HFFc6 (cell line): ENCODE measurements around the gene FOXP1. TPM values are rescaled to one million over a fixed set of nuclear protein-coding genes. Genes with fewer than 3 reads are reported as not detected.

Experiments used
- DNase-seq: peaks from one replicate; pipeline ENCODE4 v3.0.0-alpha.2; 2018
- H3K27ac Mint-ChIP-seq: 2 replicates; pipeline ENCODE4 v1.8.0; 2020; ENCODE audit warnings: mild to moderate bottlenecking, mixed read lengths
- H3K27me3 Mint-ChIP-seq: 2 replicates; pipeline ENCODE4 v1.8.0; 2021; ENCODE audit warnings: mild to moderate bottlenecking, moderate library complexity, mixed read lengths; ENCODE audit not compliant: insufficient read depth
- H3K36me3 Mint-ChIP-seq: 2 replicates; pipeline ENCODE4 v1.8.0; 2021; ENCODE audit warnings: low read depth, mixed read lengths
- H3K4me1 Mint-ChIP-seq: 2 replicates; pipeline ENCODE4 v1.8.0; 2020; ENCODE audit warnings: low read depth, mixed read lengths
- H3K4me3 Mint-ChIP-seq: 2 replicates; pipeline ENCODE4 v1.8.0; 2020; ENCODE audit warnings: mild to moderate bottlenecking, moderate library complexity, mixed read lengths
- H3K9me3 Mint-ChIP-seq: 2 replicates; pipeline ENCODE4 v1.8.0; 2020; ENCODE audit warnings: mild to moderate bottlenecking, mixed read lengths
- total RNA-seq, 6 experiments: library from RNA; stranded (reverse); fragmentation: NEBNext Ultra II Directional; extraction: Animal tissue kit (Norgen Biotek cat#: 25700); gene quantifications; 2 replicates in 1 of 6; 3 replicates in 5 of 6; pipeline ENCODE4 v1.2.3, GENCODE V29; 2021
- TF ChIP-seq, protein P1 (sequence below): fragments of 200-600 bp; sonication (generic); IDR thresholded peaks from 2 replicates; pipeline ENCODE4 v1.5.0; 2021; ENCODE audit warnings: antibody characterized with exemption, mild to moderate bottlenecking

Gene FOXP1
- total RNA-seq, 6 experiments from 2014 or later: 32.2 to 59.3 (median 52.0) TPM

DNA sequence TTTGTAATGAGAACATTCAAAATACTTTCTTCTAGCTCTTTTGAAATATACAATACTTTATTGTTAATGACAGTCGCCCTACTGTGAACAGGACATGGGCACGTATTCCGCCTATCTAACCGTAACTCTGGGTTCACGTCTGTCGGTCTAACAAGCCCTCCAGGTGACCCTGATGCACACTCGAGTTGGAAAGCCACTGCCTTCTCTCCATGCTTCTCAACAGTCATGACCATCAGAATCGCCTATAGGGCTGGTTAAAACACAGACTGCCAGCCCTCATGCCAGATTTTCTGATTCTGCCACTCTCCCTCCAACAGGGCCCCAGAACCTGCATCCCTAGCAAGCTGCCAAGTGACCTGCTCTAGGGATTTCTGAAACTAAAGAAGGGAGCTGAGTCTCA is 140.2 kb downstream of the FOXP1 start:
- peaks cover 5% of the 10 kb centered on the region; the same call in 1 of the 2 replicates for H3K36me3 Mint-ChIP-seq
- no peak overlapping the region for H3K27ac Mint-ChIP-seq
- H3K4me3 Mint-ChIP-seq: no peak overlapping the region
- no peaks in the 10 kb centered on the region for H3K9me3 Mint-ChIP-seq
- peaks cover 68% of the 10 kb centered on the region for H3K4me1 Mint-ChIP-seq
- H3K27me3 Mint-ChIP-seq: no peaks in the 10 kb centered on the region; the same call in 1 of the 2 replicates
- TF ChIP-seq, protein P1, sequence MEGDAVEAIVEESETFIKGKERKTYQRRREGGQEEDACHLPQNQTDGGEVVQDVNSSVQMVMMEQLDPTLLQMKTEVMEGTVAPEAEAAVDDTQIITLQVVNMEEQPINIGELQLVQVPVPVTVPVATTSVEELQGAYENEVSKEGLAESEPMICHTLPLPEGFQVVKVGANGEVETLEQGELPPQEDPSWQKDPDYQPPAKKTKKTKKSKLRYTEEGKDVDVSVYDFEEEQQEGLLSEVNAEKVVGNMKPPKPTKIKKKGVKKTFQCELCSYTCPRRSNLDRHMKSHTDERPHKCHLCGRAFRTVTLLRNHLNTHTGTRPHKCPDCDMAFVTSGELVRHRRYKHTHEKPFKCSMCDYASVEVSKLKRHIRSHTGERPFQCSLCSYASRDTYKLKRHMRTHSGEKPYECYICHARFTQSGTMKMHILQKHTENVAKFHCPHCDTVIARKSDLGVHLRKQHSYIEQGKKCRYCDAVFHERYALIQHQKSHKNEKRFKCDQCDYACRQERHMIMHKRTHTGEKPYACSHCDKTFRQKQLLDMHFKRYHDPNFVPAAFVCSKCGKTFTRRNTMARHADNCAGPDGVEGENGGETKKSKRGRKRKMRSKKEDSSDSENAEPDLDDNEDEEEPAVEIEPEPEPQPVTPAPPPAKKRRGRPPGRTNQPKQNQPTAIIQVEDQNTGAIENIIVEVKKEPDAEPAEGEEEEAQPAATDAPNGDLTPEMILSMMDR: no peak
- no peak for DNase-seq

DNA sequence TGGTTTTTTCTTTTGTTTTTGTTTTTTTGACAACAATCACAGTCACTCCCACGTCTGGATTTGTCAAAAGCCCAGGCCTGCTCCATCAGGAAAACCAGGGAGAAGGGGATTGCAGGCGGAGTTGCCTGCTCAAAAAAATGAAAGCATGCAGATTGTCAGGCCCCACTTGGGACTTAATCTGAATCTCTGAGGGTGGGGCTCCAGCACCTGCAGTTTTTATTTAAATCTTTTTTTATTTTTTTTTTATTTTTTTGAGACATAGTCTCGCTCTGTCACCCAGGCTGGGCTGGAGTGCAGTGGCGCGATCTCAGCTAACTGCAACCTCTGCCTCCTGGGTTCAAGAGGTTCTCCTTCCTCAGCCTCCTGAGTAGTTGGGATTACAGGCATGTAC is 140.9 kb downstream of the FOXP1 start:
- DNase-seq: no peak
- TF ChIP-seq, protein P1: no peak
- Mint-ChIP-seq H3K4me1 (peaks cover 68% of the 10 kb centered on the region), H3K36me3 (peaks cover 5% of the 10 kb centered on the region; the same call in 1 of the 2 replicates), H3K27ac (no peak overlapping the region), H3K27me3 (no peaks in the 10 kb centered on the region; the same call in 1 of the 2 replicates), H3K9me3 (no peaks in the 10 kb centered on the region), H3K4me3 (no peak overlapping the region)

DNA sequence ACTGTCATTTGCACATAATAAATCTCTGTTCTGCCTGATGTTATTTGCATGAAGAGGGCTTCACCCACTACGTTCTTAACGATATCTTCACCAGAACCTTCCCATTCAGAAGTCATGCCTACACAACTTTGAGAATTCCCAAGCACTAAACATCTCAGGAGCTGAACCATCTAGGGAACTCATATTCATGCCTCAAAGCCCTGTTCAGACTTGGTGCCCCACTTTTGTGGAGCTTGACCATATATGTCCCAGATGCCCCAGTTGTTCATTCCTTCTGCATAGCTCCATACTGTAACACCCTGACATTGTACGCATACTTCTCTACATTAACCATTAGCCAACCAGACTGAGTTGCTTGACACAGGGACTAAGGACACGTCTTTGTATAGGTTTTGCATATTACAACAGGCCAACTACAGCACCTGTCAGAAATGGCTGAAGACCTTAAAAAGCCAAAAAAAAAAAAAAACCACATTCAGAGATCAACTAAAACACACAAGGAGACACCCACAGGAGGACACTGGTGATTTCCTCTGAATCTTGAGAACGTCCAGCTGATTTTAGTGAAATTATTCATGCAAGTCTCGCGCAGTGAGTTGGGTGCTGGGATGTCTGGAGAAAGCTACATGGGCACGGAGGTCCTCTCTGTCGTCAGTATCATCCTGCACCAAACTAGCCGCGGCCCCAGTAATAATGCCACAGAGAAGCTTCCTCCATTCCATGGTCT is 141.4 kb downstream of the FOXP1 start:
- Mint-ChIP-seq H3K27ac (no peak overlapping the region), H3K36me3 (peaks cover 2% of the 10 kb centered on the region; the same call in 1 of the 2 replicates), H3K4me3 (no peak overlapping the region), H3K4me1 (peaks cover 68% of the 10 kb centered on the region), H3K9me3 (no peaks in the 10 kb centered on the region), H3K27me3 (peaks cover 3% of the 10 kb centered on the region)
- TF ChIP-seq, protein P1: no peak
- DNase-seq: no peak

DNA sequence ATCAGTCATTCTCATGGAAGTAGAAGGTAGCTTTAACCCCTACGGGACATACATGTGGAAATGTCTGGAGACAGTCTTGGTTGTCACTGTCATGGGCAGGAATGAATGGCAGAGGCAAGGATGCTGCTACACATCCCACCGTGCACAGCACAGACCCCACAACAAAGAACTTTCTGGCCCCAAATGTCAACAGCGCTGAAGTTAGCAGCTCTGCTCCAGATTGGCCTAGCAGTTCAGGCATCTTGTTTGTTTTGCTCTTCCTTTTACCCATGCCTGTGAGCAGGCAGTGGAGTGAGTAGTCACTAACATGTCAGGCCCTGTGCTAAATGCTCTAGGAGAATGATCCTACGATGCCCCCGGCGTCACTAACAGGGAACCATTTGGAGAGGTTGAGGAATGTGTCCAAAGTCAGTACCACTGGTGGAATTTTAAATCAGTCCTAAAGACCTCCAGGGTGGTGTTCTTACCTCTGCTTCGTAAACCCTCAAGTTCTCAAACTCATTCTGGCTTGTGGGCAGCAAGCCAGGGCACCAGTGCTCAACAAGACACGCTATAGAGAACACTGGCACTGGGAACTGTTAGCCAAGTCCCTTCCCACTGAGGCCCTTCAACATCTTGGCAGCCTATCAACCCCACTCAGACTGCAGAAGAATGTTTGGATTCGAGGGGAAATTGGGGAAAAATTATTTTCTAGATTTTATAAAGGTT is 142.2 kb downstream of the FOXP1 start:
- peaks cover 3% of the 10 kb centered on the region for H3K27me3 Mint-ChIP-seq
- no peak for DNase-seq
- TF ChIP-seq, protein P1: no peak
- no peaks in the 10 kb centered on the region for H3K9me3 Mint-ChIP-seq
- H3K27ac Mint-ChIP-seq: no peak overlapping the region
- no peak overlapping the region for H3K4me3 Mint-ChIP-seq
- peaks cover 68% of the 10 kb centered on the region for H3K4me1 Mint-ChIP-seq
- H3K36me3 Mint-ChIP-seq: no peaks in the 10 kb centered on the region

DNA sequence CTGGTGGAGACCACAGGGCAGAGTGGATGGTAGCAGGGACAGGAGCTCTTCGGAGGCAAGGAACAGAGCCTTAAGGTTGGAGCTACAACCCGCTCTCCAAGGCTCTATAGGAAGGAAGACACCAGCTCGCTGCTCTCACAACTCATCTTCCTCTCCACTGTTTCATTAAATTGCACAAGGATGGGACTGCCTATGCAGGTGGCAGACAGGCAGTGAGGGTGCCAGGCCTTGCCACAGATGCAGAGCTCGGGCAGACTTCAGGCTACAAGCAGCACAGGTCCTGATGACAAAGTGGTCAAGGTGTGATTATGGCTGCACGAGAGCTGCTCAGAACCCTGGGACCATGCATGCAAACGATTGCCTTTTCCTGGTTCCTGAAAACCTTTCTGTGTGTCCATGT is 144.6 kb downstream of the FOXP1 start:
- Mint-ChIP-seq H3K36me3 (peaks cover 5% of the 10 kb centered on the region; the same call in 1 of the 2 replicates), H3K4me3 (no peak overlapping the region), H3K27me3 (peaks cover 3% of the 10 kb centered on the region; the same call in 1 of the 2 replicates), H3K27ac (no peak overlapping the region), H3K4me1 (peaks cover 57% of the 10 kb centered on the region), H3K9me3 (peaks cover 13% of the 10 kb centered on the region)
- no peak for DNase-seq
- TF ChIP-seq, protein P1: no peak
